ENCODE data around the gene RGS3.

RGS3 gene

GRCh38 chr9:113519426-113520108 is 56.0 kb downstream of the RGS3 start:
- peaks cover 17% of the 10 kb centered on the region for H3K36me3 Mint-ChIP-seq (ENCODE audit: low read depth)
- H3K4me1 Mint-ChIP-seq (ENCODE audit: low read depth) = peaks cover 72% of the 10 kb centered on the region
- H3K27me3 Mint-ChIP-seq (ENCODE audit: low read depth) = no peaks in the 10 kb centered on the region
- H3K27ac Mint-ChIP-seq = peak overlapping the region; percentile 12
- H3K9me3 Mint-ChIP-seq = no peaks in the 10 kb centered on the region
- peak overlapping the region; percentile 73 for H3K4me3 Mint-ChIP-seq

GRCh38 chr9:113520109-113520642 is 56.6 kb downstream of the RGS3 start:
- H3K4me3 Mint-ChIP-seq = peak overlapping the region; percentile 73
- H3K36me3 Mint-ChIP-seq (ENCODE audit: low read depth) = peaks cover 17% of the 10 kb centered on the region
- peak overlapping the region; percentile 45 for H3K27ac Mint-ChIP-seq
- H3K27me3 Mint-ChIP-seq (ENCODE audit: low read depth) = no peaks in the 10 kb centered on the region
- no peaks in the 10 kb centered on the region for H3K9me3 Mint-ChIP-seq
- peaks cover 76% of the 10 kb centered on the region for H3K4me1 Mint-ChIP-seq (ENCODE audit: low read depth)

DNA sequence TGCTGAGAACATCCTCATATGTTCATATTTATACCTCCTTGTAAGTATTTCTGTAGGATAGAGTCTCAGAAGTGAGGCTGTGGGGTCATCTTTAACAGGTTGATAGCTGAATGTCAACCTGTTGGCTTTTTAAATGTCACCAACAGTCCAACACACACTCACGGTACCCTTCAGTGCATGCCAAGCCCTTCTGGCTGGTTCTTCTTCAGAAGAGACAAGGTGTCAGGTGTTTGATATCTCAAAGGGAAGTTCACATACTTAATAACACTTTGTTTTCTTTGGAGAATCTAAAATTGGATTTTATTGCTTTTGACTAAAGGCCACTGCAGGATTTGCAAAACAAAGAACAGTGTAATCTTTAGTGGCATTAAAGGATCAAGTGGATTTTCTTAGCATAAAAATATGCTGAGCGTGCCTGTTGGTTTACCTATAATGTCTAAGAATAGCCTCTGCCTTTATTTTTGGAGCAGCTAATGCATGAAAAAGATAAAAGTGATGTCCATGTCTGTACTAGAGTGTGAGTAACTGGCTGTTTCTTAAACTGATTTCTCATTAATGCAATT is 58.2 kb downstream of the RGS3 start:
- Mint-ChIP-seq H3K27ac (no peak overlapping the region), H3K4me3 (no peak overlapping the region), H3K4me1 (ENCODE audit: low read depth) (peaks cover 70% of the 10 kb centered on the region), H3K27me3 (ENCODE audit: low read depth) (no peaks in the 10 kb centered on the region), H3K36me3 (ENCODE audit: low read depth) (peaks cover 19% of the 10 kb centered on the region), H3K9me3 (no peaks in the 10 kb centered on the region)

DNA sequence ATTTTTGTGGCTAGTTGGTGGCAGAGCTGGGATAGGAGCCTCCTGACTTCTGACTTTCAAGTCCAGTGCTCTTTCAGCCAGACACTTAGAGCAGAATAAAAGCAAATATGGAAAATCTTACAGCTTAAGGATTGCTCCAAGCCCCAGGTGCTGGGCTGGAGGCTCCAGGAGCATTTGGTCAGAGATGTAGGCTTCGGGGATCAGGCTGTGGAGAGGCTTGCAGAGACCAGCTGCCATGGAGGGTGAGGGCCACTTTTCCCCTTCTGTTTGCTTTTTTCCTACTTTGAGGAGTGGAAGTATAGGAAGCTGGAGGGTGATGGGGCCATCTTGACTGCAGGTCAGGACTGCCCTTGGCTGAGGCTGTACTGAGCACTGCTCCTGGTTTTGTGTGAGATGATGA is 58.9 kb downstream of the RGS3 start:
- Mint-ChIP-seq H3K27ac (no peak overlapping the region), H3K27me3 (ENCODE audit: low read depth) (no peaks in the 10 kb centered on the region), H3K36me3 (ENCODE audit: low read depth) (peaks cover 20% of the 10 kb centered on the region), H3K4me3 (peak overlapping the region; percentile 63), H3K9me3 (no peaks in the 10 kb centered on the region), H3K4me1 (ENCODE audit: low read depth) (peaks cover 67% of the 10 kb centered on the region)

DNA sequence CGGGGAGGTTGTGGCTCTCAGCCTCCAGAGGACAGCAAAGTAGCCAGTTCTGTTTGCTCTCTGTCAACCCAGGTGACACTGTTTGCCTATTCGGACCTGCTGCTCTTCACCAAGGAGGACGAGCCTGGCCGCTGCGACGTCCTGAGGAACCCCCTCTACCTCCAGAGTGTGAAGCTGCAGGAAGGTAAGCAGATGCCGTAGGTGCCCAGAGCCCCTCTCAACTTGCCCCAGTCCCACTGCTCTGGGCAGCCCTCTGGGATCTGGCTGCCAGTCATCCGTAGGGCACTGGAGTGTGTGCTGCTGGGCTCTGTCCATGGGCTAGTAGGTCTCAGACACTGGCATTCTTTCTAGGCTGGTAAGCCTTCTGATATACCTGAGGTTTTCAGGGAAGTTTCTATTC is 59.3 kb downstream of the RGS3 start:
- H3K4me1 Mint-ChIP-seq (ENCODE audit: low read depth) = peaks cover 63% of the 10 kb centered on the region
- H3K9me3 Mint-ChIP-seq = no peaks in the 10 kb centered on the region
- no peak overlapping the region for H3K27ac Mint-ChIP-seq
- no peaks in the 10 kb centered on the region for H3K27me3 Mint-ChIP-seq (ENCODE audit: low read depth)
- H3K36me3 Mint-ChIP-seq (ENCODE audit: low read depth) = peaks cover 20% of the 10 kb centered on the region
- peak overlapping the region; percentile 44 for H3K4me3 Mint-ChIP-seq

- Mint-ChIP-seq H3K4me1 (ENCODE audit: low read depth) (peaks cover 55% of the 10 kb centered on the region), H3K4me3 (peak overlapping the region; percentile 44), H3K9me3 (no peaks in the 10 kb centered on the region), H3K27me3 (ENCODE audit: low read depth) (no peaks in the 10 kb centered on the region), H3K27ac (peak overlapping the region; percentile 63), H3K36me3 (ENCODE audit: low read depth) (peaks cover 20% of the 10 kb centered on the region)
These were observed 60.1 kb downstream of the RGS3 start for GRCh38 chr9:113523421-113524141.

- peak overlapping the region; percentile 63 for H3K27ac Mint-ChIP-seq
- no peaks in the 10 kb centered on the region for H3K9me3 Mint-ChIP-seq
- H3K4me3 Mint-ChIP-seq = no peak overlapping the region
- peaks cover 16% of the 10 kb centered on the region for H3K36me3 Mint-ChIP-seq (ENCODE audit: low read depth)
- peaks cover 48% of the 10 kb centered on the region for H3K4me1 Mint-ChIP-seq (ENCODE audit: low read depth)
- no peaks in the 10 kb centered on the region for H3K27me3 Mint-ChIP-seq (ENCODE audit: low read depth)
These were observed 60.9 kb downstream of the RGS3 start for GRCh38 chr9:113524468-113524867.

- peaks cover 41% of the 10 kb centered on the region for H3K4me1 Mint-ChIP-seq (ENCODE audit: low read depth)
- peaks cover 15% of the 10 kb centered on the region for H3K36me3 Mint-ChIP-seq (ENCODE audit: low read depth)
- no peaks in the 10 kb centered on the region for H3K9me3 Mint-ChIP-seq
- H3K27me3 Mint-ChIP-seq (ENCODE audit: low read depth) = no peaks in the 10 kb centered on the region
- H3K4me3 Mint-ChIP-seq = no peak overlapping the region
- no peak overlapping the region for H3K27ac Mint-ChIP-seq
These were observed 61.7 kb downstream of the RGS3 start for GRCh38 chr9:113525205-113525604.

DNA sequence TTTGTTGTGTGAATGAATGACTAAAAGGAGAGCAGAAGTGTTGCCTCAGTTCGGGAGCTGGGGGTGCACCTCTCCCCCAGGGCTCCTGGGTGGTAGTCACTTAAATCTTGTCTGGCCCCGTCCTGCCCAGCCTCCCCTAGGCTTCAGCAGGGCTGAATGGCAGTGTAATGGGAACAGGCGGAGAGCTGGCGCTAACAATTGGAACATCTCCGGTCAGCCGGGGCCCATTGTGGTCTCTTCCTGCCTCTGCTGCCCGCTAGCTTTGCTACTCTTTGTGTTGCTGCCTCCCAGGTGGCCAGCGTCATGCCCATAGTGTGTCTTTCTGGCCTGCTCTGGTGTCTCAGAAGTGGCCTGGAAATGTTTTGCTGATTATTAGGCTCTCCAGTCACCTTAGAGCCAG is 62.3 kb downstream of the RGS3 start:
- no peaks in the 10 kb centered on the region for H3K27me3 Mint-ChIP-seq (ENCODE audit: low read depth)
- no peak overlapping the region for H3K4me3 Mint-ChIP-seq
- H3K9me3 Mint-ChIP-seq = no peaks in the 10 kb centered on the region
- peaks cover 18% of the 10 kb centered on the region for H3K36me3 Mint-ChIP-seq (ENCODE audit: low read depth)
- no peak overlapping the region for H3K27ac Mint-ChIP-seq
- H3K4me1 Mint-ChIP-seq (ENCODE audit: low read depth) = peaks cover 34% of the 10 kb centered on the region

DNA sequence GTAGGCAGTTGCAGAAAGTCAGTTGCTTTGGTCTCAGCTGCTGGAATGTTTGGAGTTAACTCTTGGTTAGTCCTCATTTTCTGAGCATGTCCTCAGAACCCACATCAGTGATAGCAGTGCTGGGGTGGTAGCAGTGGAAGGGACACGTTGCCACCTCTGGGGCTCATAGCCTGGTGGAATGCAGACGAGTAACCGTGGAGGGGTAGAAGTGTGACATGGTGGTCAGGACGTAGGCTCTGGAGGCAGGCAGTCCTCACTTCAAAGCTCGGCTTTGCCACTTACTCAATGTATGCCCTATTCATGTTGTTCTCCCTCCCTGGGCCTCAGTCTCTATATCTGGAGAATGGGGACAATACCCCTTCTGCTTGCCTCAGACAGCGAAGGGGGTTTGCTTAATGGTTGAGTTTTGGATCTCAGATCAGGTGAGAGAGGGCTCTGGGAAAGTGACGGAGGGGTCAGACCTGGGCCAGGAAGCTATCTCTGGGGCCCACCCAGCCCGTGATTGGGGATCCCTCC is 62.8 kb downstream of the RGS3 start:
- Mint-ChIP-seq H3K4me3 (no peak overlapping the region), H3K9me3 (no peaks in the 10 kb centered on the region), H3K36me3 (ENCODE audit: low read depth) (peaks cover 22% of the 10 kb centered on the region), H3K4me1 (ENCODE audit: low read depth) (peaks cover 33% of the 10 kb centered on the region), H3K27me3 (ENCODE audit: low read depth) (no peaks in the 10 kb centered on the region), H3K27ac (no peak overlapping the region)

DNA sequence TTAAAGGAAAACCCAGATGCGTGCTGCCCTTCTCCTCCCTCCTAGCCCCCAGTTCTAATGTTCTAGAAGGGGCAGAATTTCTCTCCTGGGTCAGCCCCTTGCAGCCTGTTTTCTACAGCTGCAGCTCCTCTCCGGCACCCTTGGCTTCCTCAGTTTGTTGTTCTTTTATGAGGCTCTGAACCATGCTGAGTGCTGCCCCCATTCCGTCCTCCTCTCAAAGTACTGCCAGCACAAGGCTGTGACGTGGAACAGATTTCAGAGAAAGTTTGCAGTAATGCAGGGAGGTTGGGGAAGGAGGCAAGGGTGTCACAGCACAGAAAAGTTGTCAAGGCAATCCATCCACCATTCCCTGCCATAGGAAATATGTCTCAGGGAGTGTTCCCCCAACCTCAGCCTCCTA is 63.3 kb downstream of the RGS3 start:
- peaks cover 23% of the 10 kb centered on the region for H3K36me3 Mint-ChIP-seq (ENCODE audit: low read depth)
- peaks cover 33% of the 10 kb centered on the region for H3K4me1 Mint-ChIP-seq (ENCODE audit: low read depth)
- no peak overlapping the region for H3K4me3 Mint-ChIP-seq
- H3K9me3 Mint-ChIP-seq = no peaks in the 10 kb centered on the region
- H3K27me3 Mint-ChIP-seq (ENCODE audit: low read depth) = no peaks in the 10 kb centered on the region
- H3K27ac Mint-ChIP-seq = no peak overlapping the region

DNA sequence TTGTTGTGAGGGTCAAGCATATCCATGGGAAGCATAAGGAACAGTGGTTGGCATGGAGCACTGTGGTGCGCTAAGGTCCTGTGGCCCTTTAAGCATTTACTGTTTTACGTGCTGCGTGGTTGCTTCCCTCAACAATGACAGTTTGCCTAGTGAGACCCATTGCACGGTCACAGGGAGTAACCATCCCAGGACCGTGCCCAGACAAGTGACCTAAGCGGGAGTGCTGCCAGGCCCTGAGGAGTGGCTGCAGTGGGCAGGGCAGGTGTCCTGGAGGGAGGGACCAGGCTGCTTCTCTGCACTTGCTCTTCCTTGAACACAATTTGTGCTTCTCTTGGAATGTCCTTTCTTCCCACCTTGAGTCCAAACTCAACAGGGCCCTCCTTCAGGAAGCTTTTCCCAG is 64.6 kb downstream of the RGS3 start:
- Mint-ChIP-seq H3K4me1 (ENCODE audit: low read depth) (peaks cover 23% of the 10 kb centered on the region), H3K9me3 (no peaks in the 10 kb centered on the region), H3K27ac (no peak overlapping the region), H3K27me3 (ENCODE audit: low read depth) (no peaks in the 10 kb centered on the region), H3K4me3 (no peak overlapping the region), H3K36me3 (ENCODE audit: low read depth) (peaks cover 24% of the 10 kb centered on the region)

DNA sequence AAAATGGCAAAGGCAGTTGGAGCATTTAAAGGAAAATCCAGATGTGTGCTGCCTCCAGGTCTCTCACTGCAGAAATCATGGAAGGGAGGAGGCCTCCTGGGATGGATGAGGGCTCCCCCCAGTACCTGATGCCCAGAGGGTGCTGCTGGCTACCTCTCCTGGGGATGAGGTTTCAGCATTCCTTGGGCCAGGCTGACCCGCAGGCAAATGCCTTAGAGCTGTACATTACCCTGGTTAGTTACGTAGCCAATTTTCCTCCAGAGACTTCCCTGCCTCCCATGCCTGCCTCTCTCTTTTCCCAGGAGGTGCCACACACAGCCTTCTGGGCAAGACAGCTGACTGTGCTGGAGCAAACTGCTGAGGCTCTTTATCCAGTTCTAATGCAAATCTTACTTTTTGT is 65.3 kb downstream of the RGS3 start:
- Mint-ChIP-seq H3K9me3 (no peaks in the 10 kb centered on the region), H3K36me3 (ENCODE audit: low read depth) (peaks cover 24% of the 10 kb centered on the region), H3K4me3 (no peak overlapping the region), H3K4me1 (ENCODE audit: low read depth) (peaks cover 16% of the 10 kb centered on the region), H3K27me3 (ENCODE audit: low read depth) (no peaks in the 10 kb centered on the region), H3K27ac (no peak overlapping the region)

GRCh38 chr9:113529336-113530009 is 65.9 kb downstream of the RGS3 start:
- Mint-ChIP-seq H3K36me3 (ENCODE audit: low read depth) (peaks cover 19% of the 10 kb centered on the region), H3K4me1 (ENCODE audit: low read depth) (peaks cover 9% of the 10 kb centered on the region), H3K27me3 (ENCODE audit: low read depth) (no peaks in the 10 kb centered on the region), H3K4me3 (no peak overlapping the region), H3K27ac (no peak overlapping the region), H3K9me3 (no peaks in the 10 kb centered on the region)

Measured in T-helper 1 cell treated with Interleukin-12 subunit alpha and Interleukin-12 subunit beta and Interleukin-4 antibody, amounts not matched to agents 30 μg/mL and 1 μg/mL, for 36 hours (primary cell).